ENCODE data around the gene GSN.
A peak's percentile ranks its signal among the peaks of the same experiment; 100 is the strongest.

The GSN gene

DNA sequence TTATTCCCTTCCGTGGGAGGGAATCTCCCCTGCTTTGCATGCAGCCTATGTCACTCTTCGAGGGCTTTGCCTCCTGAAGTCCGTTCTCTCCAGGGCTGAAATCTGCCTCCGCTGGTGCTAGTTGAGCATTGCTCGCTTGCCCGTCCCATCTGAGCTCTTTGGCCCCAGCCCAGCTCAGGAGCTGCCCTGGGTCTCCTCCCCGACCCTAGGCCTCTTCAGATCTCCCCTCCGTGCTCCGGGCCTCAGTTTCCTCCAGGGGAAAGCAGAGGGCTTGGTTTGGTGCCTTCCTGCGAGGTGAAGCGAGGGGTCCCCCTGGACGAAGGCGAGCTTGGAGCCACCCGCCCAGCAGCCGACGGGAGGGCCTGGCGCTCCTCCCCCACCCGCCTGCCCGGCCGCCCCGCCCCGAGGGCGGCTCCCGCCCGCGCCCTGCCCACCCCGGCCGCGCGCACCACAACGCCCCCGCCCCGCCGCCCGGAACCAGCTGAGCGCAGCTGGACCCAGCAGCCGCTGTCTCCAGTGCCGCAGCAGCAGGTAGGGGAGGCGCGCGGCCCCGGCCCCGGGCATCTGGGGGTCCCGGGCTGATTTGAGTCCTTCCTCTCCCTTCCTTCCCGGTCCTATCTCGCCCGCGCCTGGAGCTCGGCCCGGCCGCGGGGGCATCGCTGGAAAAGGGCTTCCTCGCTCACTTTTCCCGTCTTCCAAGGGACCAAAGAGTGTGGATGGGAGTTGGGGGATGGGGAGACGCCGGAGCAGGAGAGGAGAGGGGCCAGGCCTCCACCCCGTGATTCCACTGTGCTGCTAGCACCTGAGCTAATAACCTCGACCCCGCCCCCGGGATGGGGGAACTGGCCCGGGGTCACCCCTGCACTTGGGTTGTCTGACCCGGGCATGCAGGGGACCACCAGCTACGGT lies at the start of gene GSN:
GSN (plus strand) TSS at position 474 of the 909 bp plus-strand sequence. CDS start 33,810 bp downstream, outside the sequence.
- peak within 1 kb of the TSS; percentile 33 for H3K27ac ChIP-seq
- TF ChIP-seq, protein P1, sequence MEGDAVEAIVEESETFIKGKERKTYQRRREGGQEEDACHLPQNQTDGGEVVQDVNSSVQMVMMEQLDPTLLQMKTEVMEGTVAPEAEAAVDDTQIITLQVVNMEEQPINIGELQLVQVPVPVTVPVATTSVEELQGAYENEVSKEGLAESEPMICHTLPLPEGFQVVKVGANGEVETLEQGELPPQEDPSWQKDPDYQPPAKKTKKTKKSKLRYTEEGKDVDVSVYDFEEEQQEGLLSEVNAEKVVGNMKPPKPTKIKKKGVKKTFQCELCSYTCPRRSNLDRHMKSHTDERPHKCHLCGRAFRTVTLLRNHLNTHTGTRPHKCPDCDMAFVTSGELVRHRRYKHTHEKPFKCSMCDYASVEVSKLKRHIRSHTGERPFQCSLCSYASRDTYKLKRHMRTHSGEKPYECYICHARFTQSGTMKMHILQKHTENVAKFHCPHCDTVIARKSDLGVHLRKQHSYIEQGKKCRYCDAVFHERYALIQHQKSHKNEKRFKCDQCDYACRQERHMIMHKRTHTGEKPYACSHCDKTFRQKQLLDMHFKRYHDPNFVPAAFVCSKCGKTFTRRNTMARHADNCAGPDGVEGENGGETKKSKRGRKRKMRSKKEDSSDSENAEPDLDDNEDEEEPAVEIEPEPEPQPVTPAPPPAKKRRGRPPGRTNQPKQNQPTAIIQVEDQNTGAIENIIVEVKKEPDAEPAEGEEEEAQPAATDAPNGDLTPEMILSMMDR (conservative IDR thresholded peaks at IDR 0.05), result no peak; the same call in 1 of the 2 replicates
- TF ChIP-seq ZFX (IDR thresholded peaks at IDR 0.05), result no peak

- TF ChIP-seq ZFX (IDR thresholded peaks at IDR 0.05), result no peak
- TF ChIP-seq, protein P1 (conservative IDR thresholded peaks at IDR 0.05), result no peak
- no peak overlapping the region for H3K27ac ChIP-seq
Observed at GRCh38 chr9:121218357-121219027, 49.5 kb upstream of the GSN start.

- TF ChIP-seq, protein P1 (conservative IDR thresholded peaks at IDR 0.05), result no peak
- TF ChIP-seq ZFX (IDR thresholded peaks at IDR 0.05), result no peak
Observed at GRCh38 chr9:121219530-121219929, 48.4 kb upstream of the GSN start.

GRCh38 chr9:121220996-121221663 lies 46.8 kb upstream of the GSN start:
- no peak overlapping the region for H3K27ac ChIP-seq
- TF ChIP-seq ZFX (IDR thresholded peaks at IDR 0.05), result no peak
- TF ChIP-seq, protein P1 (conservative IDR thresholded peaks at IDR 0.05), result no peak

More at GRCh38 chr9:121219530-121219929, 48.4 kb upstream of the GSN start:
- no peak overlapping the region for H3K27ac ChIP-seq

DNA sequence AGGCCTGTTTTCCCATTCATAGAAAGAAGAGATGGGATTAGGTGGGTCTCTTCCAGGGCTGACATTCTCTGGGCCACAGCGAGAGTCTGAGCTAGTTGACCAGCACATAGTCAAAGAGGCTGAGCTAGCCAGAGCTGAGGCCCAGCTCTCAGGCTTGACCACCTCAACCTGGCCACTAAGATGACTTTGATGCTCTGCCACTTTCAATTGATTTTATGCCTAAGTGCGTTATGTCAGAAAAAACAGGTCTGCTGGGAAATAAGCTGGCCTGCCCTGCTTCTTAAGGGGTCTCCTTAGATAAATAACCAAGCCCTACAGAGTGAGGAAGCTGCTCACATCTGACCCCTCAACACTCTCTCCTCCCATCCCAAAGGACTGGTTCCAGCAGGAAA lies 46.3 kb upstream of the GSN start:
- H3K27ac ChIP-seq, result no peak overlapping the region

GRCh38 chr9:121222524-121223171 lies 45.3 kb upstream of the GSN start:
- H3K27ac ChIP-seq, result no peak overlapping the region
- TF ChIP-seq ZFX (IDR thresholded peaks at IDR 0.05), result no peak
- TF ChIP-seq, protein P1 (conservative IDR thresholded peaks at IDR 0.05), result peak; percentile 92

More for the DNA sequence above, 46.3 kb upstream of the GSN start:
- TF ChIP-seq, protein P1 (conservative IDR thresholded peaks at IDR 0.05), result no peak
- no peak for TF ChIP-seq ZFX (IDR thresholded peaks at IDR 0.05)

Measured in C4-2B (cell line).